H7 (cell line): ENCODE measurements around the gene FXYD3. TPM values are rescaled to one million over a fixed set of nuclear protein-coding genes. Genes with fewer than 3 reads are reported as not detected.
A peak's percentile ranks its signal among the peaks of the same experiment; 100 is the strongest.
"Not testable (repeated sequence)": the region's sequence is repeated elsewhere in the genome, so short reads cannot be mapped to it uniquely, and the experiment has no call there.

Experiments
- DNase-seq: peaks from one replicate; pipeline ENCODE4 v3.0.0; 2012
- H3K27me3 ChIP-seq: 2 replicates; pipeline ENCODE4 v1.6.0; 2011; ENCODE audit warnings: mild to moderate bottlenecking, low read length; ENCODE audit not compliant: control insufficient read depth, insufficient read depth
- H3K36me3 ChIP-seq: replicated peaks from 2 replicates; pipeline ENCODE4 v1.5.1; 2011; ENCODE audit warnings: low read length; ENCODE audit not compliant: control insufficient read depth, insufficient read depth
- H3K4me3 ChIP-seq: 2 replicates; pipeline ENCODE4 v1.5.1; 2011; ENCODE audit warnings: low read depth, mild to moderate bottlenecking, control low read depth, low read length, moderate library complexity; ENCODE audit not compliant: insufficient read depth
- total RNA-seq: library from RNA; depleted of rRNA; stranded (reverse); fragments of >200 nt; shearing (Covaris generic); gene quantifications from 2 replicates; pipeline ENCODE4 v1.2.3, GENCODE V29; 2014

The FXYD3 gene
- total RNA-seq, 1 experiment from 2014 or later, result not detected

DNA sequence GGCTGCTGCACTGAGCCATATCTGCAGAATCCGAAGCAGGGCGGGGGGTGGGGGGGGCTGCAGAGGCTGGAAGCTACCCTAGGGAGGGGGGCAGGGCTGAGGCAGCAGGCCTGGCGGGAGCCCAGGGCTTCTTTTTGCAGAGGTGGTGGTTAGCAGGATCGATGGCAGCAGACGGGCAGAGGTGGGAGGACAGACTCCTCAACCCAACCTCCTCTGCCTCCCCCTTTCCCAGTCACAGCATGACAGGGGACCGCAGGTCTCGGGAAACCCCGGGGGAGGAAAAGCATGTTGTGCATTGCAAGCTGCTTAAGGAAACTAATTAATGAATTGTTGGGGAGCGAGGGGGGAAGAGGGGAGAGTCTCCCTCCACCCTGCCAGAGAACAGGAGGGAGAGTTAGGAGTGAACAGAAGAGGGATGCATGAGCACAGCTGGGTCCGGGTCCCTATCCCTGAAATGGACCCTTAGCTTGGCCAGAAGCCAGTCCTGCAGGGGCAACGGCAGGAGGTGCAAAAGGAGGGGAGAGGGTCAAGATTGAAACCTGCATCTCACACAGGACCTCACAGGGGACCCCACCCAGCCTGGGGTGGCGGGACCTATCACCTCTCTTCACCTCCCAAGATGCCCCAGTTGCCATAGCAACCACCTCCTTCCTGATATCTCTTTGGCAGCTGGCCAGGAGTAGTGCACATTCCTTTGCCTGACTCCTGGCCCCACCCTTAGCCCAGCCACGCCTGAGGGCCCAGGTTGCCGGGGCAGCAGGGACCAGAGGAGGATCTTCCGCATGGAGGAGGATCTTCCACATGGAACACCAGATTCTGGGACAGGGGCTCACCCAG, 29.2 kb downstream of the FXYD3 start:
- DNase-seq, result peak; percentile 88
- no peaks in the 10 kb centered on the region for H3K36me3 ChIP-seq
- peaks cover 27% of the 10 kb centered on the region for H3K27me3 ChIP-seq
- H3K4me3 ChIP-seq, result no peak overlapping the region; the same call in 1 of the 2 replicates

DNA sequence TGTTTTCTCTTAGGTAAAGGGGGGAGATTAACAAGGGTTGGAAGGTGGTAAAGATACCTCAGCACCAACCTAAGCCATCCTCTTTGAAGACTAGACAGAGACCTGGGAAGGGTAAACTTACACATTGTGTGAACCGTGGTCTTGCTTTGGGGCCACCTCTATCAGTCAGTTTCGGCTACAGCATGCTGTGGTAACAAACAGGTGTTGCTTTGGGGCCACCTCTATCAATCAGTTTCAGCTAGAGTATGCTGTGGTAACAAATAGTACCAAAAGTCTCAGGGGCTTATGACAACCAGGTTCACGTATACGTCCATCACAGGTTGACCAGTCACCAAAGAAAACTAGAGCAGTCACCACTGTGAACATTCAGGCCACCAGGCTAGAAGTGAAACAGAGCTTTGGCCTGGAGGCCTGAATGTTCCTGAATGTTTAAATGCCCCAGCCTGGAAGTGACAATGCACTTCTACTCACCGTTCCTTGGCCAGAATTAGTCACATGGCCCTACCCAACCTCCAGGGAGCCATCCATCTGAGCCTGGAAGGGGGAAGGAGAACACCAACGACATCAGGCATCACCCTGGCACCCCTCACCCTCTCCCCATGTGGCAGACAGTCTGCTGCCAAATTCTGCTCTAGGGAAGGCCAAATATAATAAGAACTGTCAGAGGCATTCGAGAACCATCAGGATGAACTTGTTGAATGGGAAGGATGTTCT, 31.3 kb downstream of the FXYD3 start:
- DNase-seq, result no peak
- H3K36me3 ChIP-seq, result no peaks in the 10 kb centered on the region
- no peak overlapping the region for H3K4me3 ChIP-seq
- H3K27me3 ChIP-seq, result peaks cover 20% of the 10 kb centered on the region

DNA sequence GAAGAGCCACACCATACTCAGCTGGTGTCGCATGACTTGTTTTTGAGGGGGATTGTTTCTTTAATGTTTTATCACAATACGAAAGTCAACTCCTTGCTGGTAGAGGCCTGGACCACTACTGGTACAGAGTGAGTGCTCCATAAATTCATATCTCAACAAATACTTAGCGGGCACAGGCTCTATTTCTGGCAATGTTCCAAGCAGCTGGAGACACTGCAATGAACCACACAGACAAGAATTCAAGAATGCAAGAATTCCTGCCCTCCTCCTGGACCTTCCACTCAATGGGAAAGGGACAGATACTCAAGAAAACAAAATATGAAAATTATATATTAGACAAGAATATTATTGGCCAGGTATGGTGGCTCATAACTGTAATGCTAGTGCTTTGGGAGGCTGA, 33.8 kb downstream of the FXYD3 start:
- H3K4me3 ChIP-seq, result no peak overlapping the region
- DNase-seq, result no peak
- no peaks in the 10 kb centered on the region for H3K36me3 ChIP-seq
- H3K27me3 ChIP-seq, result peaks cover 4% of the 10 kb centered on the region; the same call in 1 of the 2 replicates

GRCh38 chr19:35150445-35150844, 34.8 kb downstream of the FXYD3 start:
- no peak overlapping the region for H3K4me3 ChIP-seq
- no peak for DNase-seq
- no peaks in the 10 kb centered on the region for H3K36me3 ChIP-seq
- H3K27me3 ChIP-seq, result no peaks in the 10 kb centered on the region; the same call in 1 of the 2 replicates

DNA sequence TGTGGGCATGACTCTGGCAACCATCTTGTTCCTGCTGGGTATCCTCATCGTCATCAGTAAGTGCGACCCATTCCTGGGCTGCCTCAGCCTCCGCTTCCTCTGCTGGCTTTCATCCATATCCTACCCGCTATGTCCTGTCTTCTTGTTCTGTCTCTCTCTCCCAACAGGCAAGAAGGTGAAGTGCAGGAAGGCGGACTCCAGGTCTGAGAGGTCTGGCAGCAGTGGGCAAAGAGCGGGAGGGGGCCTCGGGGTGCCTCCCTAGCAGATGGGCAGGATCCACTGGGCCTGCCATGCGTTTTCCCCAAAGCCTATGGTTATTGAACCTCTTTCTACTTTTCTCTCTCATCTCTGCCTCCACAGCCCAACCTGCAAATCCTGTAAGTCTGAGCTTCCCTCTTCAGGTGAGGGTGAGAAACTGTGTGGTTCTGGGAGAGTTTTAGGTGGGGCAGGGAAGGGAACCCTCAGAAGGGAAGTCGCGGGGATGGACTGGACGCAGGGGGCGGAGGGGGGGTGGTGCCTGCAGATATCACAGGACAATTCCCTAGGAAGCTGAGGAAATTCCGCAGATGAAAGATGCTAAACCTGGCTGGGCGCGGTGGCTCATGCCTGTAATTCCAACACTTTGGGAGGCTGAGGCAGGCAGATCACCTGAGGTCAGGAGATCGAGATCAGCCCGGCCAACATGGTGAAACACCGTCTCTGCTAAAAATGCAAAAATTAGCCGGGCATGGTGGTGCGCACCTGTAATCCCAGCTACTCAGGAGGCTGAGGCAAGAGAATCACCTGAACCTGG, 35.8 kb downstream of the FXYD3 start:
- DNase-seq, result peak; percentile 68
- Histone ChIP-seq H3K36me3 (no peaks in the 10 kb centered on the region; the same call in 1 of the 2 replicates), H3K27me3 (no peaks in the 10 kb centered on the region; the same call in 1 of the 2 replicates), H3K4me3 (no peak overlapping the region)

DNA sequence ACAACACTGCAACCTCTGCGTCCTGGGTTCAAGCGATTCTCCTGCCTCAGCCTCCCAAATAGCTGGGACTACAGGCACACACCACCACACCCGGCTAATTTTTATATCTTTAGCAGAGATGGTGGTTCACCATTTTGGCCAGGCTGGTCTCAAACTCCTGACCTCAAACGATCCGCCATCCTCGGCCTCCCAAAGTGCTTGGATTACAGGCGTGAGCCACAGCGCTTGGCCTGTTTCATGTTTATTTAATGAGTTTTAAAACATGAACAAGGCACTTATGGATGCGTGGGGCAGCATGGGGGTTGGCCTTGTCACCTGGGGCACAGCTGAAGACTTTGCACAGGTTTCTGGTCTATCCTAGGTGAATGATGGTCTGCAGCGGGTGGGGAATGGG, 37.5 kb downstream of the FXYD3 start:
- H3K36me3 ChIP-seq, H3K27me3 ChIP-seq, DNase-seq: not testable (repeated sequence)
- peak overlapping the region; percentile 85; the same call in 1 of the 2 replicates for H3K4me3 ChIP-seq

- Histone ChIP-seq H3K36me3 (peaks cover 13% of the 10 kb centered on the region), H3K27me3 (no peaks in the 10 kb centered on the region; the same call in 1 of the 2 replicates), H3K4me3 (peak overlapping the region; percentile 85)
- peak; percentile 90 for DNase-seq
These were observed 38.3 kb downstream of the FXYD3 start for GRCh38 chr19:35153701-35154524.

- DNase-seq, result peak; percentile 91
- Histone ChIP-seq H3K36me3 (peaks cover 17% of the 10 kb centered on the region), H3K4me3 (peak within 1 kb of the TSS; percentile 85), H3K27me3 (no peaks in the 10 kb centered on the region; the same call in 1 of the 2 replicates)
These were observed 39.1 kb downstream of the FXYD3 start, which contains the start of gene FXYD5 for GRCh38 chr19:35154525-35155406. FXYD5 (plus strand) TSS chr19:35154735; CDS start chr19:35155551, 816 bp downstream.

- Histone ChIP-seq H3K36me3 (peaks cover 17% of the 10 kb centered on the region), H3K4me3 (peak overlapping the region; percentile 85), H3K27me3 (no peaks in the 10 kb centered on the region; the same call in 1 of the 2 replicates)
- no peak for DNase-seq
These were observed 39.8 kb downstream of the FXYD3 start for GRCh38 chr19:35155441-35155840.

GRCh38 chr19:35155981-35156672, 40.5 kb downstream of the FXYD3 start:
- Histone ChIP-seq H3K36me3 (peaks cover 18% of the 10 kb centered on the region), H3K4me3 (no peak overlapping the region), H3K27me3 (no peaks in the 10 kb centered on the region; the same call in 1 of the 2 replicates)
- no peak for DNase-seq

DNA sequence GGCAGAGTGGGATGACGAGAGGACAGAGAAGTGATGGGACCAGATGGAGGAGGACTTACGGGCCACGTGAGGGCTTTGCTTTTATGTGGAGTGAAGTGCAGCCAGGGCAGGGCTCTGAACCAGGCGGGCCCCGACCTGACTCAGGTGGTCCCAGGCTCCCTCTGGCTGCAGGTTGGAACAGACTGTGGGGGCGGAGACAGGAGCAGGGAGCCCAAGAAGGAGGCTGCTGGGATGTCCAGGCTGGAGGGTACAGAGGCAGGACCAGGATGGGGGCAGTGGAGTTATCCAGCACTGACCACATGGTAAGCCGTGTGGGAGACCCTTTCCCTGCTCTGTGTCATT, 41.0 kb downstream of the FXYD3 start:
- no peak overlapping the region for H3K4me3 ChIP-seq
- H3K27me3 ChIP-seq, result no peaks in the 10 kb centered on the region; the same call in 1 of the 2 replicates
- DNase-seq, result no peak
- H3K36me3 ChIP-seq, result peaks cover 23% of the 10 kb centered on the region

DNA sequence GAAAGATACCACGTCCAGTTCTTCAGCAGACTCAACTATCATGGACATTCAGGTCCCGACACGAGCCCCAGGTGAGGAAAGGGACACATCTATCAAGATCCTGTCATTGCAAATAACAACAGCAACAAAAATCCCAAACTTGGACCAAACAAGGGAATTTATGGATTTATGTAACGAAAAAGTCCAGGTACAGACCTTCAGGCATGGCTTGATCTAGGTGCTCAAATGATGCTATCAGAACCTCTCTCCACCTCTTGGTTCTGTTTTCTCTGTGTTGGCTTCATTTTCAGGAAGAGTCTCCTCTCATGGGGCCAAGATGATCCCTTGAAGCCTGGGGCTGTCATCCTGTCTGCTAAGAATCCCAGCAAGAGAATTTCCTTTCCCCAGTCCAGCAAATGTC, 41.8 kb downstream of the FXYD3 start:
- no peak overlapping the region for H3K4me3 ChIP-seq
- DNase-seq, result no peak
- no peaks in the 10 kb centered on the region; the same call in 1 of the 2 replicates for H3K27me3 ChIP-seq
- peaks cover 27% of the 10 kb centered on the region for H3K36me3 ChIP-seq
